Stimulated activated CD4-positive, alpha-beta T cell treated with anti-CD3 and anti-CD28 coated beads, Interleukin-2, amount 100 ng/mL, for 4 hours (primary cell): ENCODE measurements around the gene SURF1.
"Not testable (repeated sequence)": the region's sequence is repeated elsewhere in the genome, so short reads cannot be mapped to it uniquely, and the experiment has no call there.

ENCODE experiments used
- DNase-seq: peaks from one replicate; pipeline ENCODE4 v3.0.0-alpha.2; 2020; ENCODE audit warnings: low read depth

SURF1 gene

DNA sequence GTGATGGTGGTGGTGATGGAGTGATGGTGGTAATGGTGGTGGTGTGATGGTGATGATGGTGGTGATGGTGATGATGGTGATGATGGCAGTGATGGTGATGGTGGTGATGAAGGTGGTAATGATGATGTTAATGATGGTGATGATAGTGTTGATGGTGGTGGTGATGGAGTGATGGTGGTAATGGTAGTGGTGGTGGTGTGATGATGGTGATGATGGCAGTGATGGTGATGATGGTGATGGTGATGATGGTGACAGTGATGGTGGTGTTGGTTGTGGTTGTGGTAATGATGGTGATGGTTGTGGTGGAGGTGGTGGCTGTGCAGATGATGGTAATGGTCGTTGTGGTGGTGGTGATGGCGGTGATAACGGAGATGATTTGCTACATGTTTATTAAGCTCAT is 27.2 kb upstream of the SURF1 start:
- no peak for DNase-seq

DNA sequence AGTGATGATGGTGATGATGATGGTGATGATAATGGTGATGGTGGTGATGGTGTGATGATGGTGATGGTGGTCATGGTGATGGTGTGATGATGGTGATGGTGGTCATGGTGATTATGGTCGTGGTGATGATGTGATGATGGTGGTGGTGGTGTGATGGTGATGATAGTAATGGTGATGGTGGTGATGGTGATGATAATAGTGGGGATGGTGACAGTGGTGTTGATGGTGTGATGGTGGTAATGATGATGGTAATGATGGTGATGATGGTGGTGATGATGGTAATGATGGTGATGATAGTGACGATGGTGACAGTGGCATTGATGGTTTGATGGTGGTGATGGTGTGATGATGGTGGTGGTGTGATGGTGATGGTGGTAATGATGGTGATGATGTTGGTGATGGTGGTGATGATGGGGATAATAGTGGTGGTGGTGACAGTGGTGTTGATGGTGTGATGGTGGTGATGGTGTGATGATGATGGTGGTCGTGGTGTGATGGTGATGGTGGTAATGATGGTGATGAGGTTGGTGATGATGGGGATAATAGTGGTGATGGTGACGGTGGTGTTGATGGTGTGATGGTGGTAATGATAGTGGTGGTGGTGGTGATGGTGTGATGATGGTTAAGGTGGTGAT is 26.3 kb upstream of the SURF1 start:
- DNase-seq, result no peak

DNA sequence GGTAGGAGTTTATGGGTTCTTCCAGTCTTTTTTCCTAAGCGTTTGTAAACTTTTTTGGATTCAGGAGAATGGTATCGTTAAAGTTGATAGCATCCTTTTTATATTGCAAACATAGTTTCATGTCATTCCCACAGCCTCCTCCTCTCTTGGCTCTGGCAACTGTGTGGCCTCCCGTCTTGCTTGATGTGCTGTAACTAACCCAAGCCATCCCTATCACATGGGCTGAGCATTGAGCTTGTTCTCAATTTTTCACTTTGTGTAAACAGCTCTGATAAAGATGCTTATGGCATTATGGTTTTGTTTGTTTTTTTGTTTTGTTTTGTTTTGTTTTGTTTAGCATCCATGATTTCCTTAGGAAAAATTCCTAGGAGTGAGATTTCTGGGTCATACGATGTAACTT is 24.4 kb upstream of the SURF1 start:
- DNase-seq, result no peak

DNA sequence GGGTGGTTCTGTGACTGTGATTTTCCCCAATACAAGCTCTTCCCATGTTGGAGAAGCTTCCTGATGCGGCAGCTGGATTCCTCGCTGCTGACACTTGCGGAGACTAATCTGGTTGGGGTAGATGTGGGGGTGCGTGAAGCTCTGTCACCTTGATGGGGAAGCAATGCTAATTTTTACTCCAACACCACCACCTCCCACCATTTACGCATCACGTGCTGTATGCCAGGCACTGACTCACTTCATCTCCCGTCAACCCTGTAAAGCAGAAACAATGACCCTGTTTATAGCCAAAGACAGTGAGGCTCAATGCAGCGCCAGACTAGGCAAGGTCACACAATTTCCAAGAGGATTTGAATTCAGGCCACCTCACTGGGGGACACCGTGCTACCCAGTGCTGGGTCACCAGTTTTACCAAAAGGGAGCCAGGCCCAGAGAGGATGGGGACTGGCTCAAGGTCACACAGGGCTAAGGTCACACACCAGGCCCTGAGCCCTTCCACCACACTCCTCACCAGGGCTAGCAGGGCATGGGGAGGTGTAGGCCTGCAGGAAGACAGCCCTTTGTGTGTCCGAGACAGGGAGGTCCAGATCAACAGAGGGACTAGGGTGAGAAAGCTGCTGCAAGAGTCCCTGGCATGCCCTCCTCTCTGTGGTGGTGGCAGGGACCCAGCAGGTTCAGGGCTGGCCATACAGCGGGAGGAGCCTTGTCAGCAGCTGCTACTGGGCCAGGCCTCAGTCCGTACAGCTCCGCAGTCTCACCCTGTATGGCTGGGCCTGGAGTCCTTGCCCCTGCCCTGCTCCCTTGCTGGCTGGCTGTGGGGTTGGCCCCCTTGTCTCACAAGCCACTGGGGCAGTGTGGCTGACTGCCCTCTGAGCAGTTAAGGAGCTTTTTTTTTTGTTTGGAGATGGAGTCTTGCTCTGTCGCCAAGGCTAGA is 23.1 kb upstream of the SURF1 start:
- no peak for DNase-seq

DNA sequence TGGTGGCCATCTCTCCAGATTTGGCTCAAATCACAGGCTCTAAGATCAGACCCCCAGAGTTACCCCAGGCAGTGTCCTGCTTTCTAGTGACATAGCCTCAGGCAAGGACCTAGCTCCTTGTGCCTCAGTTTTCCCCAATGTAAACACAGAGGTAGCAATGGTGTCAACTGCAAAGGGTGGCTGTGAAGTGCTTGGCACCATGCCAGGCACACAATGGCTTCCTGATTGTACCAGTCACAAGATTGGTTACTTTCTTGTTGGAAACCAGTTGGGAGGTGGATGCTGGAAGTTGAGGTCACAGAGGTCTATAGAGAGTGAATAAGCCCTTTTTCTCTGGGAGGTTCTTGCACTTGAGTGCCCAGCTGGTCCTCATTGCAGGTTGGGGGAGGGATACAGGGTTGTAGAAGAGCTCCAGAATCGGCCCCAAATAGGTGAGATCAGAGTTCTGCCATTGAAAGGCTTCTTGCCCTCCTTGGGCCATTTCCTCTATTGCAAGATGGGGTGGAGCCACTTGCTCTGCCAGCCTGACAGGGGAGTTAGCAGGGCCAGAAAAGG is 22.2 kb upstream of the SURF1 start:
- no peak for DNase-seq

DNA sequence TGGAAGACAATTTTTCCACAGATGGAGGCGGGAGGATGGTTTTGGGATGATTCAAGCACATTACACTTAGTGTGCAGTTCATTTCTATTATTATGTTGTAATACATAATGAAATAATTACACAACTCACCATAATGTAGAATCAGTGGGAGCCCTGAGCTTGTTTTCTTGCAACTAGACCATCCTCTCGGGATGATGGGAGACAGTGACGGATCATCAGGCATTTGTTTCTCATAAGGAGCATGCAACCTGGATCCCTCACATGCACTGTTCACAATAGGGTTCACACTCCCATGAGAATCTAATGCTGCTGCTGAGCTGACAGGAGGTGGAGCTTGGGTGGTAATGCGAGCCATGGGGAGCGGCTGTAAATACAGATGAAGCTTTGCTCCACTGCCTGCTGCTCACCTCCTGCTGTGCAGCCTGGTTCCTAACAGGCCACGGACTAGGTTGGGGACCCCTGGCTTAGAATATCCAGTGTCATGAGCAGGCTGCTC is 21.5 kb upstream of the SURF1 start:
- DNase-seq, result no peak

DNA sequence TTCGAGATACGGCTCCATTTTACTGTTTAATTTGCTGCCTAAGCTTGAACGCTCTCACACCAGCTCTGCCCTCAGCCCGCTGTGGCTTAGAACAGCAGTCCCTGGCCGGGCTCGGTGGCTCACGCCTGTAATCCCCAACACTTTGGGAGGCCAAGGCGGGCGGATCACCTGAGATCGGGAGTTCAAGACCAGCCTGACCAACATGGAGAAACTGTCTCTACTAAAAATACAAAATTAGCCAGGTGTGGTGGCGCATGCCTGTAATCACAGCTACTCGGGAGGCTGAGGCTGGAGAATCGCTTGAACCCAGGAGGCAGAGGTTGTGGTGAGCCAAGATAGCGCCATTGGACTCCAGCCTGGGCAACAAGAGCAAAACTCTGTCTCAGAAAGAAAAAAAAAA is 21.0 kb upstream of the SURF1 start:
- not testable (repeated sequence) for DNase-seq

DNA sequence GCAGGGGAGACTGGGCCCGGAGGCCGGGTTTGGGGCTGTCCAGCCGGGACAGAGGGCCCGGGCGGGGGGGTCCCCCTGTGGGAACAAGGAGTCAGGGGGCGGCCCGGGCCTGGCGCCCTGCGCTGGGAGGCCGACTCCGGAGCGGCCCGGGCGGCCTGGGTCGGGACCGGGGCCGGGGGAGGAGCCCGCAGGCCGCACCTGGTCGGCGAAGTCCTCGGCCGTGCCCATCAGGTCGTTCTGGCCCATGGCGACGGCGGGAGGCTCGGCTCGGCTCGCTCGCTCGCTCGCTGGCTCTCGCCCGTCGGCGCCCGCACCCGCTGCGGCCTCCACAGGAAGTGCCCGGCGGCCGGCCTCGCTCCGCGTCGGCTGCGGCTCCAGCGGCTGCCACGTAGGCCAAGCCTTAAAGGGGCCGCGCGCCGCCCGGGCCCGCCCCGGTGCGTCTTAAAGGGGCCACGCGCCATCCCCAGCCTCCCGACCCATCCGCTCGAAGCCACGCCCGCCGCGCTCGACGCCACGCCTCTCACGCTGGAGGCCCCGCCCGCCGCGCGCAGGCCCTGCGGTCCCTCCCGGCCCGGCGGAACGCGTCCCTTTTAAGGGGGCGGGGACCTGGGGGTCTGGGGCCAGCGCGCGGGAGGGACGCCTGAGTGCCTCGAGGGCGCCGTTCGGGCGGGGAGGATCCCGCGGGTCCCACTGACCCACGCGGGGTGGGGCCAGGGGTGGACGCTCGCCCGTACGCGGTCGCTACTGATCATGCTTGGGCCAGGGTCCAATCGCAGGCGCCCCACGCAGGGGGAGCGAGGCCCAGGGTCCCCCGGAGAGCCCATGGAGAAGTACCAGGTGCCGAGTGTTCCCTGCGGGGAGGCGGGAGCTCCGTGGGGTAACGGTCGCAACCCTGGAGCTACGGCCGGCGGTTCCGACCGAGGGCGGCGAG is 19.7 kb upstream of the SURF1 start, which contains the start of the genes STKLD1 and SURF4:
STKLD1 (plus strand) TSS at position 643 of the 931 bp plus-strand sequence; CDS start at position 751, 108 bp downstream.
SURF4 (minus strand) TSS at position 337 of the 931 bp plus-strand sequence; CDS start at position 246, 91 bp downstream.
- DNase-seq, result peak; percentile 91

DNA sequence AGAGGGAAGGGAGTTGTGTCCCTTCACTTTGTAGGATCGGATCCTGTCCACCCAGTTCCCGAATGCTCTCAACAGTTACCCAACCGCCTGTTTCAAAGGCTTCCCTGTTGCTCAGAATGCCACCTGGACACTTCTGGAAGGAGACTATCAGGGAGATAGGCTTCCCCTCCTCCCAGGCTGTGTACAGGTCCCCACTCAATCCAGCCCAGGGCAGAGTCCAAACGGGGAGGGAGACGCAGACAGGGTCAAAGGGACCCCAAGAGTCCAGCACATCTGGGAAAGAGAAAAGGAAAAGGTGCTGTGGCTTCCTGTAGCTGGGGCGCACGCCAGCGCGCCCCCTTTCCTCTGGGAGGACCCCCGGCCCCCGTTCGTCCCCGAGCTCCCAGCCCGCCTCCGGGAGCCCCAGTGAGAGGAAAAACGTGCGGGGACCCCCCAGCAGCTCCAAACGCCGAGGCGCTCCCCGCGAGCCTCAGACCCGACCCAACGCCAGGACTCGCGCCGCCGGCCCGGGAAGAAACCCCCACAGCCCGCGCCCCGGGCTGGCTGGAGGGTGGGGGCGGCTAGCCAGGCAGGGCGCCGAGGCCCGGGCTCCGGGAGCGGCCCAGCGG is 18.9 kb upstream of the SURF1 start:
- no peak for DNase-seq

DNA sequence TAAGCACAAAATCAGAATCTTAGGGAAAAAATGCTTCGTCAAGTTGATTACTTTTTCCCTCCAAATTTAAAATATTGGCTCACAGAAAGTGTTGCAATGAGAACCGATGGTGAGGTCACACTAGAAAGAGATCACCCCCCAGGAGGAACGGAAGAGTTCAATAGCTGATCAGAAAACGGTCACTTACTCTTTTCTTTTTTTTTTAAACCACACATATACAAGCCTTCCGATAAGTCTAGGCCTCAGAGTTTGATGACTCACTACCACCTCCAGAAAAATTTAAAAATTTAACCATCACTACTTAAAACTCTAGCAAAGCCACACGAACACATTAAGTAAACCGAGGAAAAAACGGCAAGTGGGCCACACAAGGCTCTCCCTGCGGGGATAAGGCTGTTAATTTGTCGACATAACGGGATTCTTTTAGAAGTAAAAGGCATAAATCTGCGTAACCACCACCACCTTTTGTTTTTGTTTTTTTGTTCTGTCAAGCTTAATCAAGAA is 18.4 kb upstream of the SURF1 start:
- DNase-seq, result no peak

DNA sequence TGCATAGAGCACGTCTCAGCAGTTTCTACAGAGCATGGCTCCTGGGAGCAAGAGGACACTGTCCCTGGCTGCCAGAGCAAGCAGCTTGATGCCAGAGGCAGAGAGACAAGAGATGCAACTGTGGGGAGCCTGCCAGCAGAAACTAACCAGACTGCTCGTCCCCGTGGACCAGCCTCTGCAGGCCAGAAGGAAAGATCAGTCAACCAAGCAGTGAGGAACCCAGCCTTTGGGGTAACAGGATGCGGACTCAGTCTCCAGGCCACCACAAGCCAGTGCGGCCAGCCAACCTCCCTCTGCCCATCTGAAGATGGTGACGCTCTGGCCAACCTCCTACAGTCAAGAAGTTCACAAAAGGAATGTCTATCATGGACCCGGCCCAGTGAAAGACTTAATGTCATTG is 15.9 kb upstream of the SURF1 start:
- DNase-seq, result no peak

DNA sequence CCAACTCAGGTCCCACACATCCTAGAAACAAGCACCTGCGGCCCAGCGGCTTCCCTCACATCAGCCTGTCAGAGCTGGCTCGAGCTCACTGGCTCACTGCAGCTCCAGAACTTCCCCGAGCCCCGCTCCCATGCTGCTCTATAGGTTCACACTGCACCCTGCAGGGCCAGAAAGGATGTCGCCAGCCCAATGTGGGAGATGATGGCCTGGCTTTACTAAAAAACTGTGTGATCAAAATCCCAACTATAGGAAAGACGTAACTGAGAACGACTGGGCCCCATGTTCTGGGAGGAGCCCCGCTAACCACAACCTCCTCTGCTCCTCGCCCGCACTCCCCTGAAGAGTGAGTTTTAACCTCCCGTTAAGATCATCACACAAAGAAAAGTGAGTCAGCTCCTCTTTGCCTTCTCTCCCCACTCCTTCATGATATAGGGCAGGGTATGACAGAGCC is 15.0 kb upstream of the SURF1 start:
- peak; percentile 66 for DNase-seq

DNA sequence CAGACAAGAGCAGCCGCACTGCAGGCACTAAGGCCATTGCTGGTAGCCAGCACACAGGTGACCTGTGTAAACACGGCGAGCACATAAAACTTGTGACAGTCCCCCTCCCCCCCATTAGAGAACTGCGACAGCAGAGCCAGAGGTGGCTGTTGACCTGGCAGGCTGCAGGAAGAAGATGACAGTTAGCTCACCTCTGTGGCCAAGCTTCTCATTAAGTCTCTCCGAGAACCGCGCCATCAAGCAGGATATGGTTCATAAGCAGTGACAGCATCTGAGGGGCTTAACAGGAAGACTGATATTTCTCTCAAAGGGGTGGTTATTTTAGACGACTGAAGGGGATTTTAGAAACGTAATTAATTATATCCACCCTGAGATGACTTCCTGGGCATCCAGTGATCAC is 14.4 kb upstream of the SURF1 start:
- DNase-seq, result no peak

DNA sequence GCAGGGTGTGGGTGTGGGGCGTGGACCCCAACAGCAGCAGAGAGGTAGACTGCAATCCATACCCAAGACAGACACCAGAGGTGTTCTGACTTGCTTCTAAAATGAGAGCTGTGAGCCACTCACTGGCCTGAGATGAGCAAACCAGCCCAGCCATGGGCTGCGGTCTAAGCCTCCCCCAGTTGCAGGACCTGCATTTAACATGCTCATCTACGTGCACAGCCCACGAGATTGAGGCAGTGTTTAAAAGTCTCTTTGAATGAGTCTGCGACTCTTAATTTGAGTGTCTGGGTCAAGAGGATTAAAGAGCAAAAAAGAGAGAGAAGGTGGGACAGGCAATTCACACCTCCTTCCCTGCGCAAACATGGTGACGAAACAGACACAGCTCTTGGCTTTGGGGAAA is 13.6 kb upstream of the SURF1 start:
- no peak for DNase-seq

DNA sequence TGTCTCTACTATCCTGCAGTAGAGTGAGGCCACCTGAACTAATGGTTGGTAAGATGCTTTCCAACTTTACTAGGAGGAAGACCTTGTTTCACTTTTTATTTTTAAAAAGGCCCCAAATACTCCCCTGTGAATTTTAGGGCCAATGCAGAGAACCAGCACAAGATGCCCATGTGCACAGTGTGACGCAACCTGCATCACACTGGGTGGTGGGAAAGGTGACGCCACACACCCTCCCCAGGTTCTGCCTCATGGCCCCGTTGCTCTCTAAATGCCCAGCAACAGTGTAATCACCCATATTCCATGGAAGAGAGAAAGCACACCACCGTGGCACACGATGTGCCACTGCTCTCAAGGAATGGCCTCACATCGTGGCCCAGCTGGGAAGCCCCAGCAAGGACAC is 13.1 kb upstream of the SURF1 start:
- no peak for DNase-seq

DNA sequence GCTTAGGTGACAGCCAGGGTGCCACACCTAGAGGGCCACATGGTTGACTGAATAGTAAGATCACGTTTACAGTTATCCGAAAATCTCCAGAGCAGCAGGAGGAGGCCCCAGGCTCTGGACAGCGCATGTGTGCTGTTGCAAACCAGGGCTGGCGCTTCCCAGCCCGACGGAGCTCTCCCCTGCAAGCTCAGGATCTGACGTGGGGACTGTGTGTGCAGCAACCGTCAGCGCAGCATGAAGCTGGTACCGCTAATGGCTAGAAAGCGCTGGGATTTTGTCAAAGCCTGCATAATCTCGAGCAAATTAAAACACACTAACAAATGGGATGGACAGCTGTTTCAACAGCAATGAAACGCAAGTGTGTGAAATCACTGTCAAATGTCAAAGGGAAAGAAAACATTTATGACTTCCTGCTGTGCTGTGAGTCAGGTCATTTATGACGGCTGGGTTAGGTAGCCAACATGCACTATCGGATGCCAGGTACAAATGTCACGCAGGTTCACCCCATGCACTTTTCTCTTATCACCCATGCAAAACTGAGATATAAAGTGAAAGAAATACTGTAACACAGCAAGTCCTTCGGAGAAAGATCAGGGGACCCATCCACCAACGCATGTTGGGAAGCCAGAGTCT is 12.1 kb upstream of the SURF1 start:
- no peak for DNase-seq

DNA sequence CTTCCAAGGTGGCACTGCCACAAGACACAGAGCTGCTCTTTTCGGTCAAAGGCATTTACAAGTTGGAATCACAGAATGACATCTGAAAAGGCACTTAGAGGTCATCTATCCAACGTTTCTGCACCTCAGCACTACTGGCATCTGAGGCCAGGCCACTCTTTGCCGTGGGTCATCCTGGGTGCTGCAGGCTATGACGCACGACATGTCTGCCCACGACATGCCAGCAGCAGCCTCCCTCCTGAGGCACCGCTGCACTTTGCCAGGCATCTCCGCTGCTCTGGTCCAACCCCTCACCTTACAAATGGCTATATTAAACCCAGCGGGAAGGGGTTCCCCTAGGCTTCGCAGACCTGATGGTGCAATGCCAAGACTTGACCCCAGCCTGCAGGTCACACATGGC is 11.5 kb upstream of the SURF1 start:
- DNase-seq, result no peak

DNA sequence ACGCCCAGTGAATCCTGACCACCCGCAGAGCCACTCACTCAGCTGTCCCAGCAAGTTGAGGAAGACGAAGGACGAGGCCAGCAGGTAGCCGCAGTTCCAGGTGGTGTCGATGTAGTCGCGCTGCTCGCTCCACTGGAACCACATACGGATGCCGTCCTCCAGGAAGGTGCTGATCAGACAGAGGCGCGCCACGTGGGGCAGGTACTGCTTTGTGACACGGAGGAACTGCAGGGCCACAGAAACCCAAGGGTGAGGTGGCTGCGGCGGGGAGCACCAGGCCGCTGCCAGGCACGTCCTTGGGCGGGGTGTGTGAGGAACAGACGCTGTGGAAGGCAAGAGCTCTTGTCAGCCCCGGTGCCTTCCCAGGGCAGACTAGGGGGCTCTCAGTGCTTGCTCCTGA is 10.9 kb upstream of the SURF1 start:
- no peak for DNase-seq

DNA sequence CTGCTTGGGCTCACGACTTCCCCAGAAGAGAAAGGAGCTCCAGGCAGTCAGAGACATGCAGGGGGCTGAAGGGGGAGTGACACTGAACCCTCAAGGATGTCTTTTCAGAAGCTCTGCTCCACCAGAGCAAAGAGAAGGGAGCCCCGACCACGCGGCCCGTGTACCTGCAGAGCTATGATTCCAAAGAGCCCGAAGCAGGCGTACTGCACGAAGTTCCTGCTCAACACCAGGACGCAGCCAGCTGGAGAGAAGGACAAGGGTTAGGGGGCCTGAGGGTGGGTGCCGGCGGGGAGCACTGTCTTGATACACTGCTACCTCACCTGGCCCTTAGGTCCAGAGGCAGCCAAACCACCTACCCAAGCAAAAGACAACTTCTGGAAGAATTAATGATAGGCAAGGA is 10.1 kb upstream of the SURF1 start:
- DNase-seq, result no peak

DNA sequence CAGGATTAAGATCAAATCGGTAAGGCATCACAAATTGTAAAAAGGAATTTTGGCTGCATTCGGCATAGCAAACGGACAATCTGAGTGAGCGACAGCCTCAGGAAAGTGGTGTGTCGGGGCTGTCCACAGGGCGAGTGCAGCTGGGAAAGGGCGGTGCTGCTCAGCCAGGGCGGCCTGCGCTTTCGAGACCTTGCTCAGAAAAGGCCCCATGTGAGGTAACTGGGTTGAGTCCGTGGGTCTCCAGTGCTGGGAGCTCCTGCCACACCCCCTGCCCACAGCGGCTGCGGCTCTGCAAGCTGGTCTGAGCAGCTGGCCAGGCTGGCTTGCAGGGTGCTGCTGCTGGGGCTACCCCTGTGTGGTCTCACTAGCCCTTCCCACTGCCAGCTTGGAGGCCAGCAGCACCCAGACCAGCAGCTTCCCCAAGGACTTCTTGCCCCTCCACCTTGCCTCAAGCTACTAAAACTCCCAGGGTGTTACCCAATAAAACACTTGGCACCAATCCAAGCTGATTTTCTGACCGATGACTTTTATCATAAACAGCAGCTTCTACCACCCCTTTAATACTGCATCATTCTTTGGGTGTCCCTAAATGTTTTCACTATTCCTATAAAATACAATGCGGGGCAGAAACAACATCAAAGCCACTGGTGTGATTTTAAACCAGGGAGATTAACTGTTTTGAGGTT is 6.2 kb upstream of the SURF1 start:
- DNase-seq, result no peak
